GM18867 (cell line): ENCODE measurements around the gene PLK1.
A peak's percentile ranks its signal among the peaks of the same experiment; 100 is the strongest.

Source experiments
- ATAC-seq: cut with Tn5 transposase; IDR thresholded peaks from one replicate; pipeline ENCODE4 v1.9.1; 2021; ENCODE audit warnings: mild to moderate bottlenecking, moderate library complexity; ENCODE audit not compliant: unreplicated experiment

PLK1 gene

DNA sequence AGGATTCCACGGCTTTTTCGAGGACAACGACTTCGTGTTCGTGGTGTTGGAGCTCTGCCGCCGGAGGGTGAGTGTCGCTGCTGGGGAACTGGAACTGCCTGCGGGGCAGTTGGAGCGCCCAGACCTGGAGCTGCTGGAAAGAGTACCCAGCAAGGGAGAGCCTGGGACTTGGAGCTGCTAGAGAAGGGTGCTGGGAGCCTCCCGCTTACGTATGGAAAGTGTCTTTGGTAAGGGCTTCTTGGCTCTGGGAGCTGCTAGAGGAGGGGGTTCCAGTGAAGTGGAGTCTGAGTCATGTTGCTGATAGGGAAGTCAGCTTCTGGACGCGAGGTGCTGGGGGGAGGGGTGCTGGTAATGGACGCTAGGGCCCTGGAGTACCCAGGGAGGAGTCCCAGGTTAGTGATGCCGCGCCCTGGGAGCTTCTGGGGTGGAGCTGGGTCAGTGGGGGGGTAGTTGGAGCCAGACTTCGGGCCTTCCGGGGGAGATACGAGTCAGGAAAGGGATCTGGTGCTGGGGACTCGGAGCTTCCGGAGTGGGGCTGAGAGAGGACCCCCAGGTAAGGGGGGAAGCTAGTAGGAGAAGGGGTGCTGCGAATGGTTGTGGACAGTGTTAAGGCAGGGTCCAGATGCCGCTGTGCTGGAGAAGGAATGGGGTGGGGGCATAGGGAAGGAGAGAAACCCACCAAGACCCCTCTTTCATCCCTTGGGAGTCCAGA, 741 bp downstream of the PLK1 start:
- ATAC-seq: no peak

DNA sequence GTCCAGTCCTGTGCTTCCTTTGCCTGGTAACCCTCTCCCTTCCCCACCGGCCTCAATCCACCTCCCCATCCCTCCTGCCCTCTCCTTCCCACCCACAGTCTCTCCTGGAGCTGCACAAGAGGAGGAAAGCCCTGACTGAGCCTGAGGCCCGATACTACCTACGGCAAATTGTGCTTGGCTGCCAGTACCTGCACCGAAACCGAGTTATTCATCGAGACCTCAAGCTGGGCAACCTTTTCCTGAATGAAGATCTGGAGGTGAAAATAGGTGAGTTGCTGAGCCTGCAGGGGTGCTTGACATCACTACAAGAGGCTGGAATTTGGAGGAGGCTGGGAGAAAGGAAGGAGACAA, 1.3 kb downstream of the PLK1 start:
- ATAC-seq: no peak

GRCh38 chr16:23682181-23682580, 3.5 kb downstream of the PLK1 start:
- no peak for ATAC-seq

DNA sequence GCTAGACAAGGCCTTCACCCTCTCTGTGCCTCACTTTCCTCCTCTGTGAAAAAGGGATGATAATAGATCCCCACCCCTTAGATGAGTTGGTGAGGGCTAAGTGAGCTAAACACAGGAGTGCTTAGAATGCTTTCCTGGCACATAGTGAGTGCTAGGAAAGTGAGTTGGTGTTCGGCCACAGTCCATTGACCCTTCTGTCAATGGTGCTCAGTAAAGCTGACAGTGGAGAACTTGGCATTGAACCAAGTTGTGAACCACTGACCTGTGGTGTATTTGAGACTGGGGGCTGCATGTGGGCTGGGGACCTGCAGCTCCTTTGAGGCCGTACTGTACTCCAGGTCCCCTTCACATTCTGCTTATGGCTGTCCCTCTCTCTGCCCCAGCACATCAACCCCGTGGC, 4.8 kb downstream of the PLK1 start:
- no peak for ATAC-seq

DNA sequence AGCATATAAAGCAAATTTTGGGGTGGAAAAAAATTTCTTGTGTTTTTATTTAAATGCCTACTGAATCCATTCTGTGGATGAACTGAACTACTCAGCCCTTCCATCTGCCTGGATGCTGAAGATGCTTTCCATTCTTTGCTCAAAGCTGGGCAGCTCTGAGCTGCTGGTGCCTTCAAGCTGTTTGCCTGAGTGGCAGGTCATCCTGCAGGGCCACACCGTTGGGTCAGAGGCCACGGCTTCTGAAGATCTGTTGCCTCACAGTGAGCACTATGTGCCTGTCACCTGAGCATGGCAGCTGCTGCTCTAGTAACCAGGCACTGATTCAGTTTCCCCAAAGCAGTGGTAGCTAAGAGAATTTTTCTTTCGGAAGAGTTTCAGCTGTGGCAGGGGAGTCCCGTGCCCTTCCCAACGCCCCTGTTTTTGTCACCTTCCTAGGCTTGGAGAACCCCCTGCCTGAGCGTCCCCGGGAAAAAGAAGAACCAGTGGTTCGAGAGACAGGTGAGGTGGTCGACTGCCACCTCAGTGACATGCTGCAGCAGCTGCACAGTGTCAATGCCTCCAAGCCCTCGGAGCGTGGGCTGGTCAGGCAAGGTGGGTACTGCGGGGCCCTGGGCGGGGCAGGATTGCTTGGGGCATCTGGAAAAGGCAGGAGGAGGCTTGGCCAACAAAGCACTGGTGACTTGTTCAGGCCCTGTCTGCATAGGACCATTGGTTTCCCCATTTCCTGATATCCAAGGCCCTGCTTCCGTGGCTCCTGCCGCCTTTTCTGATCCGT, 8.5 kb downstream of the PLK1 start:
- ATAC-seq: no peak

DNA sequence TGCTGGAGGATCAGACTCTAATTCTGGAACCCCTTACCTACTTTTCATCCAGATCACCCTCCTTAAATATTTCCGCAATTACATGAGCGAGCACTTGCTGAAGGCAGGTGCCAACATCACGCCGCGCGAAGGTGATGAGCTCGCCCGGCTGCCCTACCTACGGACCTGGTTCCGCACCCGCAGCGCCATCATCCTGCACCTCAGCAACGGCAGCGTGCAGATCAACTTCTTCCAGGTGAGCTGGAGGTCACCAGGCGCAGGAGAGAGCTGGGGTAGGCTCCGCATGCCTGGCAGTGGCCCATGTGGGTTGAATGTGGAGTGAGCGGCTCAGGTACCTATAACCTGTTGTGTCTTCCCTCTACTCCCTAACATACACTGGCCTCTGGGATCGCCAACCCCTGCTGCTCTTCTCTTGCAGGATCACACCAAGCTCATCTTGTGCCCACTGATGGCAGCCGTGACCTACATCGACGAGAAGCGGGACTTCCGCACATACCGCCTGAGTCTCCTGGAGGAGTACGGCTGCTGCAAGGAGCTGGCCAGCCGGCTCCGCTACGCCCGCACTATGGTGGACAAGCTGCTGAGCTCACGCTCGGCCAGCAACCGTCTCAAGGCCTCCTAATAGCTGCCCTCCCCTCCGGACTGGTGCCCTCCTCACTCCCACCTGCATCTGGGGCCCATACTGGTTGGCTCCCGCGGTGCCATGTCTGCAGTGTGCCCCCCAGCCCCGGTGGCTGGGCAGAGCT, 10.9 kb downstream of the PLK1 start:
- no peak for ATAC-seq

- no peak for ATAC-seq
Observed at GRCh38 chr16:23690771-23691482, 12.2 kb downstream of the PLK1 start.

DNA sequence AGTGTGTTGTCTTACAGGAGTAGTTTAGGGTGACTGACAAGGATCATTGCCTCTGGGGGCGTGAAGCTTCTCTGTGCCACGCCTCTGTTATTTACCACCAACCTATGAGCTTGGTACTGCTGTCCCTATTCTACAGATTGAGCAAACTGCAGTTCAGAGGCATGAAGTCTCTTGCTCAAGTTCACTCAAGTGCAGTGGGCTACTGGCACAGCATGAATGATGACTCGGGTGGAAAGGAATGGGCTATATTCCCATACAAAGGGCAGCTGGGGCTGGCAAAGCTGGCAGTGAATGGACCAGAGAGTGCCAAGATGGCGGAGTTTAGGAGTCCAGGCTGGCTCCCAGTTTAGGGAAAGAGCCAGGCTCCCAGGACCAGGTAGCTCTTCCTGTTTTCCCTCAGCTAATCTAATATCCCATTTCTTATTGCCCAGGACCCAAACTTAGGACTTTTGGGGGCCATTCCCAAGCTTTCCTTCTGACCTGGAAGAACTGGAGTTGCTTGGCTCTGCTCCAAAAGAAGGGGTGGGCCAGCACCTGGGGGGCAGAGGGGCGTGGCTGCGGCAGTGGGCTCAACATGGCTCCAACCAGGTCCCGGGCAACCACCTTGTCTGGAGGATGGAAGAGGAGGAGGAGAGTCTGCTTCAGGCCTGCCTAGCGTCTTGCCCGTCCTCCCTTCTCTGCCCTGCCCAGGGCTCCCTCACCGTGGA, 12.9 kb downstream of the PLK1 start:
- no peak for ATAC-seq

DNA sequence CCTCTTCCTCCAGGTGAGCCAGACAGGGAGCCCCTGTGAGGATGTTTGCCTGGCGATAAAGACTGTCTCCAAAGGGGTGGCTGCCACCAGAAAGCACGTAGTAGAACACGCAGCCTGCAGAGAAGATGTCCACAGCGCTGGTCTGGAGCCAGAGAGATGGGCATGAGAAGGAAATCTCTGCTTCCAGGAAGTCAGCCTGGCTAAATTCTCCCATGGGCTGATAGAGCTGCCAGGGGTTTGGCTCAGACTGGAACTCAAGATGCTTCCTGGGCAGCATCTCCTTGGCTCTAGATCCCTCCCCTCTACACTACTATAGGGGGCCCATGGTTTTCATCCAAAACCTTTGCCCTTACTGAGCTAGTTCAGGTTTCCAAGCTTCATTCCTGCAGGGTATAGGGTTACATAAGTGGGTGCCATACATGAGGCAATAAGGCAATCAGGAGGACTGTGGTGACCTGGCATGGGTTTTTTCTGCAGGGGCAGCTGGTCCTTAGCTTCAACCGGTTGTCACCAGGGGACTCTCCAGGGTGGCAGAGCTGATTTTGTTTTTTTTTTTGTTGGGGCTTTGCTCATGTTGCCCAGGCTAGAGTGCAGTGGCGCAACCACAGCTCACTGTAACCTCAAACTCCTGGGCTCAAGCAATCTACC, 13.6 kb downstream of the PLK1 start:
- no peak for ATAC-seq

DNA sequence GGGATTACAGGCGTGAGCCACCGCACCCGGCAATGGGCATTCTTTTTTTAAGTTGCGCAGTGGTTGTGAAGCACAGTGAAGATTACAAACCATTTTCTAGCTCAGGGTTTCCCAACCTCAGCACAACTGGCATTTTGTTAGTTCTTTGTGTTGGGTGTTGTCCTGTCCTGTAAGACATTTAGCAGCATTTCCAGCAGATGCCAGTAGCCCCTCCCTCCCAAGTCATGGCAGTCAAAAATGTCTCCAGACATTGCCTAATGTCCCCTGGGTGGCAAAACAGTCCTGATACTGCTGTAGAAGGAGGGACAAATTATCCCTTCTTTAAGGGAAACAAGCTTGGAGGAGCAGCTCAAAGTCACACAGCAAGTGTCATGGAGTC, 15.6 kb downstream of the PLK1 start:
- no peak for ATAC-seq

- ATAC-seq: no peak
Observed at GRCh38 chr16:23694644-23695373, 16.1 kb downstream of the PLK1 start.

DNA sequence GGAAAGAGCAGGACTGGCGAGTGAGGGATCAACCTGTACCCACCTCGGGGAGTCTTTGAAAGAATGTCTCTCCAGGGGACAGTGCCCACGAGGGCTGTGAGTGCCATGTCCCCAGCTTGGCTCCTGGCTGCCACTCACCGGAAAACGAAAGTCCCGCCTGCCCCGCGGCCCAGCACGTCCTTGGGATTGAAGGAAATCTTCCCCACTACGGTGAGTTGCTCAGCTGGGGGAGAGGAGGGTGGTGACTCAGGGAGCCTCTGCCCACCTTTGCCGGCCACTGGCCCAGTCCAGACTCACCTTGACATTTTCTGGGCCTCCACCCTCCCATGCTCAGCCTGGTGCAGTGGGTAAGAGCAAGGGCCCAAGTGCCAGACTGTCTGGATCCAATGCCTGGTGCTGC, 17.1 kb downstream of the PLK1 start:
- no peak for ATAC-seq

- peak; percentile 65 for ATAC-seq
Observed at GRCh38 chr16:23699100-23699499, 20.4 kb downstream of the PLK1 start.

- ATAC-seq: no peak
Observed at GRCh38 chr16:23700093-23700492, 21.4 kb downstream of the PLK1 start.

GRCh38 chr16:23700509-23700908, 21.8 kb downstream of the PLK1 start:
- no peak for ATAC-seq

GRCh38 chr16:23701045-23701444, 22.4 kb downstream of the PLK1 start:
- ATAC-seq: no peak

DNA sequence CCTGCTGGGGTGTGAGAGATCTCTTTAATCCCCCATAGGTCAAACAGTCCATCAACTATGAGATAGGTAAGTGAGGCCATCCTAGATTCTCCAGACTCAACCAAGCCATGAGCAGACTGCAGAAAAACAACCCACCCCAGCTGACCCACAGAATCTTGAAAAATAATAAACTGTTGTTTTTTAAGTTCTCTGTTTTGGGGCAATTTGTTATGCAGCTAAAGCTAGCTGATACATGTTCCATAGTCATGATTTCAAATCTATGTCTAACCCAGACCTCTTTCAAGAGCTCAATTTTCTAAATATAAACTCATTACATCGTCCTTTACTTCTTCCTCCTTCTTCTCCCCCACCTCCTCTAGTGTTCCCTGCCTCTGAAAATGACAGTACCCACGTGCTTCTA, 24.3 kb downstream of the PLK1 start:
- no peak for ATAC-seq

DNA sequence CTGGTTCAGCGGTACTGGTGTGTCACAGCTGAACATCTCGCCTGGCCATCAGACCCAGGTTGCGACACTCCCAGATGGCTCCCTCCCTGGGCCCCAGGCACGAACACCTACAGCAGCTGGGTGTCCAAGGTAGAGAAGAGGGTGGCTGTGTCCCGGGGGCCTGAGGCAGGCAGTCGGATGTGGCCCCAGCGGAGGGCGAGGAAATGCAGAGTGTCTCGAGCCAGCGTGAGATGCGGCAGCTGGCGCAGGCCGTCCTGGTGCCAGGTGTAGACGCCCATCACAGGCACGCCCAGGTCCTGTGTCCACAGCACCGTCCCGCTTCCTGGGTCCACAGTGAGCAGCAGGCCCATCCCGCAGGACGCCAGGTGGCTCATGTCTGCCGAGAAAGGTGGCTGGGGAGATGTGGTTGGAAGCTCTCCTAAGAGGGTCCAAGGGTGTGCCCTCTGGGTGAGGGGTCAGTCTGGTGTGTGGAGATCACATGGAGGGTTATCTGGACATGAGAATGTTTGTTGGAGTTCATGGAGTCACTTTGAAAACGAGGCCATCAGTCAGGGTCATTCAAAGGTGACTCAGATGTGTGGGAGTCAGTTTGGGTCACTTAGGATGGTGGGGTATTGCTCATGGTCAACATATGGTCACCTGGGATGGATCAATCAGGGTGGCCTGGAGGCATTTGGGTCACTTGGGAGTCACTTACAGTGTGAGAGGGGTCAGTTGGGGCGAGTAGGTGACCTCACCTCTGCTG, 26.3 kb downstream of the PLK1 start:
- ATAC-seq: no peak

- ATAC-seq: no peak
Observed at GRCh38 chr16:23705517-23705902, 26.8 kb downstream of the PLK1 start.
